ENCODE measurements around the gene ITPKB.

ITPKB gene

GRCh38 chr1:226634166-226634588 lies 104.9 kb downstream of the ITPKB start:
- H3K27ac ChIP-seq = 0 out of 2 replicates have a peak overlapping the region, but pooled peaks have one; percentile 2
- TF ChIP-seq CTCF (conservative IDR thresholded peaks at IDR 0.05) = peak; percentile 94

DNA sequence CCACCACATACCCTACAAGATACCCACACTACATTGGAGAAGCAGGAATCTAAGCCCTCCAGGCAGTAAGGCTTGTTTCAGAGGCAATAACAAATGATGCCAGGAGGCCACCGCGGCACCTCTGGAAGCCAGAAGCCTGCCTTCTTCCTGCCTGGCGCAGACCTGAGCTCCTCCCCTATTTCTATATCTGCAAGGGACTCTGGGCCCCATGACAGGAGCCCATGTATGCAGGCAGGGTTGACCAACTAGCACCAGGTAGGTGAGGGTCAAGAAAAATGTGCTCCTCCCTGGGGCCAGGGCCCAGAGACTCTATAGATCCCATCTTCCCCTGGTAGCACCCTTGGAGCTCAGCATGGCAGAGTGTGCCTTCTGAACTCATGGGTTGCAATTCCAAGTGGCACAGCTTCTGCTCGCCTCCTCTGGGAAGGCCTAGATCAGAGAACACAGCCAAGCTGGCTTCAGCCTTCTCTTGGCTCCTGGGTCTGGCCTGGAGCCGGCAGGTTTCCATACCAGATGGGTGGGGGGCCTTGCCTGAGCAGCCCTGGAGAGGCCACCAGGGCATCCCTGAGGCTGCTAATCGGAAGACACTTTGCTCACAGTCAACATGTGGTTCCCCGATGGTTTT lies 105.4 kb downstream of the ITPKB start:
- H3K27ac ChIP-seq = 0 out of 2 replicates have a peak overlapping the region, but pooled peaks have one; percentile 2
- no peak for TF ChIP-seq CTCF (conservative IDR thresholded peaks at IDR 0.05)

DNA sequence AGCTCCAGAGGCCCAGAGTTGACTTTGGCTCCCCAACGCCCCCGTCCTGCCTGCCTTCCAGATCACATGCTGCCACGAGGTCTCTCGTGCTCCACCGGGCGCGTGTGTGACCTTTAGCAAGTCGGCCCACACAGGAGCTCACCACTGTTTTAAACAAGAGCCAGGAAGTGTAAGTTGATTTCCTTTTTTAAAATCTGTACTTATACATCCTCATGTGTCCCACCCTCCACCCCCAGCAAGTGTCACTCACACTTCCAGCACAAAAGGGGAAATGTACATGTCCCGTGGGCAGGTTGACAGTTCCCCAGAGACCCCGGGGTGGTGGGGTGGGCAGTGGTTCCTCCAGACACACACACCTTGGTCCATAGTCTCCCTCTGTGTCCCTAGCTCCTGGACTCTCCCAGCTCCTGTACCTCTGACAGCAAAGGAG lies 106.1 kb downstream of the ITPKB start:
- no peak overlapping the region for H3K27ac ChIP-seq
- TF ChIP-seq CTCF (conservative IDR thresholded peaks at IDR 0.05) = no peak

GRCh38 chr1:226632169-226632879 lies 106.8 kb downstream of the ITPKB start:
- no peak overlapping the region for H3K27ac ChIP-seq
- TF ChIP-seq CTCF (conservative IDR thresholded peaks at IDR 0.05) = no peak

- no peak for TF ChIP-seq CTCF (conservative IDR thresholded peaks at IDR 0.05)
- H3K27ac ChIP-seq = no peak overlapping the region
These were observed 107.7 kb downstream of the ITPKB start for GRCh38 chr1:226631229-226632000.

DNA sequence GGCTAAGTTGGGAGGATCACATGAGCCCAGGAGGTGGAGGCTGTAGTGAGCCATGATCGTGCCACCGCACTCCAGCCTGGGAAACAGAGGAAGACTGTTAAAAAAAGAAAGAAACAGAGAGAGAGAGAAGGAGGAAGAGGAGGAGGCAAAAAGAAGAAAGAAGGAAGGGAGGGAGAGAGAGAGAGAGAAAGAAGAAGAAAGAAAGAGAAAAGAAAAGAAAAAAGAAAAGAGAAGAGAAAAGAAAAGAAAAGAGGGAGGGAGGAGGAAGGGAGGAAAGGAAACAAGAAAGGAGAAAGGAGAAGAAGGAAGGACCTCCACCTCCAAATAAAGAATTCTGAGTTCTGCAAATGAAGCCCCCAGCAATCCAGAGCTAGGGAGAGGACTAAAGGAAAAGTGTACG lies 108.5 kb downstream of the ITPKB start:
- H3K27ac ChIP-seq = no peak overlapping the region
- TF ChIP-seq CTCF (conservative IDR thresholded peaks at IDR 0.05) = no peak

GRCh38 chr1:226629896-226630550 lies 109.1 kb downstream of the ITPKB start:
- TF ChIP-seq CTCF (conservative IDR thresholded peaks at IDR 0.05) = no peak
- no peak overlapping the region for H3K27ac ChIP-seq
